Panc1 (cell line): ENCODE measurements around the gene COL27A1. TPM values are rescaled to one million over a fixed set of nuclear protein-coding genes. Genes with fewer than 3 reads are reported as not detected.

Experiments used
- ATAC-seq: fragments of 200-7000 bp; cut with Tn5 transposase; 2 replicates; pipeline ENCODE4 v1.9.1; 2020; ENCODE audit warnings: mild to moderate bottlenecking, moderate library complexity
- BruUV-seq: library from RNA; stranded (reverse); fragments of 400-500 nt; replicated peaks from 2 replicates; lab custom pipeline; 2021; lab: Mats Ljungman, UMichigan
- CTCF ChIA-PET: fragments of 300-600 bp; sonication (Branson Sonifier 250); formaldehyde crosslinking; loops from one replicate; lab custom pipeline; 2022; ENCODE audit warnings: antibody characterized with exemption; lab: Charles Lee
- POLR2A ChIA-PET: fragments of 300-600 bp; sonication (Branson Sonifier 250); formaldehyde crosslinking; loops from one replicate; lab custom pipeline; 2022; ENCODE audit warnings: antibody characterized with exemption; lab: Charles Lee
- DNase-seq: peaks from one replicate; pipeline ENCODE4 v3.0.0-alpha.2; 2010; ENCODE audit warnings: low read depth, low spot score
- H3K27ac ChIP-seq: 2 replicates; pipeline ENCODE4 v1.5.1; 2011; ENCODE audit warnings: mild to moderate bottlenecking, low read length, inconsistent platforms
- H3K27me3 ChIP-seq: fragments of 200-500 bp; sonication (Bioruptor generic); 2 replicates; pipeline ENCODE4 v1.6.0; 2014; ENCODE audit warnings: low read length, inconsistent platforms; ENCODE audit not compliant: control insufficient read depth, insufficient read depth
- H3K36me3 ChIP-seq: fragments of 200-500 bp; sonication (Bioruptor generic); 2 replicates; pipeline ENCODE4 v1.5.1; 2014; ENCODE audit warnings: inconsistent platforms, mild to moderate bottlenecking, low read length, moderate library complexity; ENCODE audit not compliant: control insufficient read depth, insufficient read depth
- H3K4me1 ChIP-seq: 2 replicates; pipeline ENCODE4 v1.5.1; 2011; ENCODE audit warnings: inconsistent platforms, mild to moderate bottlenecking, low read length, moderate library complexity; ENCODE audit not compliant: control insufficient read depth, insufficient read depth
- H3K4me3 ChIP-seq, 2 experiments: 2 replicates each; pipeline ENCODE4 v1.5.1; 2011 to 2012; ENCODE audit warnings: low read depth in 2 of 2, low read length in 2 of 2, mild to moderate bottlenecking in 2 of 2, inconsistent platforms in 1 of 2, moderate library complexity in 1 of 2
- H3K9me3 ChIP-seq: fragments of 200-500 bp; sonication (Bioruptor generic); 2 replicates; pipeline ENCODE4 v1.5.1; 2014; ENCODE audit warnings: low read depth, mild to moderate bottlenecking, inconsistent platforms, low read length, moderate library complexity; ENCODE audit not compliant: control insufficient read depth, insufficient read depth
- POLR2AphosphoS5 ChIP-seq: IDR thresholded peaks from 2 replicates; pipeline ENCODE4 v1.6.1; 2012; ENCODE audit warnings: mild to moderate bottlenecking, low read depth, low read length, moderate library complexity
- SIN3A ChIP-seq: IDR thresholded peaks from 2 replicates; pipeline ENCODE4 v1.6.1; 2012; ENCODE audit warnings: low read depth, mild to moderate bottlenecking, low read length, moderate library complexity, borderline replicate concordance; ENCODE audit not compliant: insufficient read depth
- TCF7L2 ChIP-seq: IDR thresholded peaks from 2 replicates; pipeline ENCODE4 v1.6.1; 2011; ENCODE audit warnings: mild to moderate bottlenecking, low read depth, low read length, inconsistent platforms
- in situ Hi-C: cut with HindIII; loops from 2 replicates; pipeline ENCODE4 v1.10.0; 2016; ENCODE audit warnings: low sequenced_read_pairs, low pct_unique_long_range_greater_than_20kb
- intact Hi-C: fragments of 100-400 bp; cut with micrococcal nuclease; formaldehyde crosslinking; loops from one replicate; pipeline ENCODE4 v1.10.0; 2022; ENCODE audit not compliant: unreplicated experiment
- total RNA-seq: library from RNA; stranded (reverse); gene quantifications from one replicate; pipeline ENCODE4 v1.2.1, GENCODE V29; 2021; ENCODE audit not compliant: unreplicated experiment
- TF ChIP-seq, protein P1 (sequence below): fragments of 450-650 bp; IDR thresholded peaks from 2 replicates; pipeline ENCODE4 v1.5.1; 2017; ENCODE audit warnings: mild to moderate bottlenecking
- TF ChIP-seq, protein P2 (sequence below), 2 experiments: IDR thresholded peaks; 2 replicates each; pipeline ENCODE4 v1.6.1; 2011 to 2012; ENCODE audit warnings: low read depth in 2 of 2, control low read depth in 1 of 2, low read length in 1 of 2, mild to moderate bottlenecking in 1 of 2, moderate library complexity in 1 of 2; ENCODE audit not compliant: insufficient read depth in 1 of 2

The COL27A1 gene
- total RNA-seq, 1 experiment from 2014 or later, result 5.1 TPM

GRCh38 chr9:114294664-114295063 lies 139.3 kb downstream of the COL27A1 start:
- BruUV-seq, result no TSS peak
- Histone ChIP-seq H3K27me3 (no peaks in the 10 kb centered on the region), H3K9me3 (0 out of 2 replicates have a peak, but pooled peaks cover 6% of the 10 kb centered on the region), H3K36me3 (no peaks in the 10 kb centered on the region; the same call in 1 of the 2 replicates), H3K27ac (no peak overlapping the region), H3K4me3 (no peak overlapping the region), H3K4me1 (no peaks in the 10 kb centered on the region; the same call in 1 of the 2 replicates)
- DNase-seq, result no peak
- no peak for ATAC-seq
- intact Hi-C loops, result no loop called here
- ChIA-PET POLR2A (no interaction called here), CTCF (interaction anchor here (1.1 kb wide), 1 partner anchor 187 kb away, joined by 3 read pairs; no protein-coding TSS in a partner anchor)
- in situ Hi-C loops, result no loop called here
- TF ChIP-seq, protein P1, sequence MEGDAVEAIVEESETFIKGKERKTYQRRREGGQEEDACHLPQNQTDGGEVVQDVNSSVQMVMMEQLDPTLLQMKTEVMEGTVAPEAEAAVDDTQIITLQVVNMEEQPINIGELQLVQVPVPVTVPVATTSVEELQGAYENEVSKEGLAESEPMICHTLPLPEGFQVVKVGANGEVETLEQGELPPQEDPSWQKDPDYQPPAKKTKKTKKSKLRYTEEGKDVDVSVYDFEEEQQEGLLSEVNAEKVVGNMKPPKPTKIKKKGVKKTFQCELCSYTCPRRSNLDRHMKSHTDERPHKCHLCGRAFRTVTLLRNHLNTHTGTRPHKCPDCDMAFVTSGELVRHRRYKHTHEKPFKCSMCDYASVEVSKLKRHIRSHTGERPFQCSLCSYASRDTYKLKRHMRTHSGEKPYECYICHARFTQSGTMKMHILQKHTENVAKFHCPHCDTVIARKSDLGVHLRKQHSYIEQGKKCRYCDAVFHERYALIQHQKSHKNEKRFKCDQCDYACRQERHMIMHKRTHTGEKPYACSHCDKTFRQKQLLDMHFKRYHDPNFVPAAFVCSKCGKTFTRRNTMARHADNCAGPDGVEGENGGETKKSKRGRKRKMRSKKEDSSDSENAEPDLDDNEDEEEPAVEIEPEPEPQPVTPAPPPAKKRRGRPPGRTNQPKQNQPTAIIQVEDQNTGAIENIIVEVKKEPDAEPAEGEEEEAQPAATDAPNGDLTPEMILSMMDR, result no peak
- no peak for TF ChIP-seq POLR2AphosphoS5
- no peak for TF ChIP-seq SIN3A
- TF ChIP-seq, protein P2, sequence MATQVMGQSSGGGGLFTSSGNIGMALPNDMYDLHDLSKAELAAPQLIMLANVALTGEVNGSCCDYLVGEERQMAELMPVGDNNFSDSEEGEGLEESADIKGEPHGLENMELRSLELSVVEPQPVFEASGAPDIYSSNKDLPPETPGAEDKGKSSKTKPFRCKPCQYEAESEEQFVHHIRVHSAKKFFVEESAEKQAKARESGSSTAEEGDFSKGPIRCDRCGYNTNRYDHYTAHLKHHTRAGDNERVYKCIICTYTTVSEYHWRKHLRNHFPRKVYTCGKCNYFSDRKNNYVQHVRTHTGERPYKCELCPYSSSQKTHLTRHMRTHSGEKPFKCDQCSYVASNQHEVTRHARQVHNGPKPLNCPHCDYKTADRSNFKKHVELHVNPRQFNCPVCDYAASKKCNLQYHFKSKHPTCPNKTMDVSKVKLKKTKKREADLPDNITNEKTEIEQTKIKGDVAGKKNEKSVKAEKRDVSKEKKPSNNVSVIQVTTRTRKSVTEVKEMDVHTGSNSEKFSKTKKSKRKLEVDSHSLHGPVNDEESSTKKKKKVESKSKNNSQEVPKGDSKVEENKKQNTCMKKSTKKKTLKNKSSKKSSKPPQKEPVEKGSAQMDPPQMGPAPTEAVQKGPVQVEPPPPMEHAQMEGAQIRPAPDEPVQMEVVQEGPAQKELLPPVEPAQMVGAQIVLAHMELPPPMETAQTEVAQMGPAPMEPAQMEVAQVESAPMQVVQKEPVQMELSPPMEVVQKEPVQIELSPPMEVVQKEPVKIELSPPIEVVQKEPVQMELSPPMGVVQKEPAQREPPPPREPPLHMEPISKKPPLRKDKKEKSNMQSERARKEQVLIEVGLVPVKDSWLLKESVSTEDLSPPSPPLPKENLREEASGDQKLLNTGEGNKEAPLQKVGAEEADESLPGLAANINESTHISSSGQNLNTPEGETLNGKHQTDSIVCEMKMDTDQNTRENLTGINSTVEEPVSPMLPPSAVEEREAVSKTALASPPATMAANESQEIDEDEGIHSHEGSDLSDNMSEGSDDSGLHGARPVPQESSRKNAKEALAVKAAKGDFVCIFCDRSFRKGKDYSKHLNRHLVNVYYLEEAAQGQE (IDR thresholded peaks at IDR 0.05; ENCODE audit: insufficient read depth in 1 of 2, low read depth in 2 of 2, low read length in 1 of 2), result no peak
- TF ChIP-seq TCF7L2, result no peak

DNA sequence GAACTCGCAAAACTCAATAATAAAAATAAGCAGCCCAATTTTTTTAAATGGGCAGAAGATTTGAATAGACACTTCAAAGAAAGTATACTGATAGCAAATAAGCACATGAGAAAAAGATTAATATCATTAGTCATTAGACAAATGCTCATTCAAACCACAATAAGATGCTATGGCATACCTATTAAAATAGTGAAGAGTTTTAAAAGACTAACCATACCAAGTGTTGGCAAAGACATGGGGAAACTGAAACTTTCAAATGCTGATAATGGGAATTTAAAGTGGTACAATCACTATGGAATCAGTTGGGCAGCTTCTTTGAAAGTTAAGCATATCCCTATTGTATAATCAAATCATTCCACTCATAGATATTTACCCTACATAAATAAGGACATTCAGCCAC lies 141.0 kb downstream of the COL27A1 start:
- no peak overlapping the region for H3K27ac ChIP-seq
- CTCF ChIA-PET, result no interaction called here
- no peak for ATAC-seq
- in situ Hi-C loops (no loop called here), intact Hi-C loops (no loop called here)
- no peaks in the 10 kb centered on the region; the same call in 1 of the 2 replicates for H3K36me3 ChIP-seq
- no peaks in the 10 kb centered on the region for H3K4me1 ChIP-seq
- POLR2A ChIA-PET, result interaction anchor here (0.6 kb wide), 1 partner anchor 203 kb away, joined by 3 read pairs; no protein-coding TSS in a partner anchor
- no TSS peak for BruUV-seq
- no peak for TF ChIP-seq TCF7L2
- TF ChIP-seq POLR2AphosphoS5, result no peak
- TF ChIP-seq, protein P2 (IDR thresholded peaks at IDR 0.05; ENCODE audit: insufficient read depth in 1 of 2, low read depth in 2 of 2, low read length in 1 of 2), result no peak
- TF ChIP-seq, protein P1, result no peak
- TF ChIP-seq SIN3A, result no peak
- H3K27me3 ChIP-seq, result no peaks in the 10 kb centered on the region
- H3K9me3 ChIP-seq, result 0 out of 2 replicates have a peak, but pooled peaks cover 6% of the 10 kb centered on the region
- no peak for DNase-seq
- H3K4me3 ChIP-seq, result no peak overlapping the region
